ENCODE data around the gene ZNF740.

GRCh38 chr12:53215497-53215896 lies 35.0 kb downstream of the ZNF740 start:
- no peak for TF ChIP-seq CTCF (IDR thresholded peaks at IDR 0.05)
- no peak for TF ChIP-seq POLR2A (IDR thresholded peaks at IDR 0.05)

Data from esophagus squamous epithelium (tissue), 4 donors.